Erythroblast (primary cell): Measurements from ENCODE around the gene ZBTB43.

ENCODE experiments used
- GATA1 ChIP-seq: IDR thresholded peaks from 2 replicates; pipeline ENCODE4 v1.6.1; 2011; ENCODE audit warnings: low read depth, mild to moderate bottlenecking, control low read depth, low read length, moderate library complexity
- POLR2A ChIP-seq: IDR thresholded peaks from 2 replicates; pipeline ENCODE4 v1.6.1; 2011; ENCODE audit warnings: mild to moderate bottlenecking, low read length

GRCh38 chr9:126834672-126835071, 29.8 kb downstream of the ZBTB43 start:
- TF ChIP-seq POLR2A, result no peak
- TF ChIP-seq GATA1, result no peak
